IPS-11a (cell line): Measurements from ENCODE around the gene CPNE4.
"Not testable (repeated sequence)": the region's sequence is repeated elsewhere in the genome, so short reads cannot be mapped to it uniquely, and the experiment has no call there.

Experiments
- H3K4me3 ChIP-seq: one replicate; pipeline ENCODE4 v1.5.1; 2013; ENCODE audit warnings: low read depth, low read length, control low read depth

Gene CPNE4

DNA sequence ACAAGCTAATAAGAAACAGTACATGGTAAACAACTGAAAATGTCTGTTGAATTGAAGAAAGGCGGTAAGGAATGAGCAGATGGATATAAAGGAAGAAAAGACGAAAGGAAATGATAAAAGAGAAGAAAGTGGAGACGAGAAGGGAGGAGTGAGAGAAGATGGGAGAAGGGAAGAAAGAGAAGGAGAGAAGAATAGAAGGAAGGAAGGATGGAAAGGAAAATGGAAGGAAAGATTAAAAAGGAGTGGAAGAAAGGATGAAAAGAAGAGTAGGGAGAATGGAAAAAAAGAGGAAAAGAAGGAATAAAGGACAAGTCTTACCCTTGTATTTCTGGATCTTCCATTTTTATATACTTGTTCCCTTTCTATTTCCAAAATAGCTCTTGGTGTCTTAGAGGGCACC, 17.7 kb downstream of the CPNE4 start:
- no peak overlapping the region for H3K4me3 ChIP-seq

DNA sequence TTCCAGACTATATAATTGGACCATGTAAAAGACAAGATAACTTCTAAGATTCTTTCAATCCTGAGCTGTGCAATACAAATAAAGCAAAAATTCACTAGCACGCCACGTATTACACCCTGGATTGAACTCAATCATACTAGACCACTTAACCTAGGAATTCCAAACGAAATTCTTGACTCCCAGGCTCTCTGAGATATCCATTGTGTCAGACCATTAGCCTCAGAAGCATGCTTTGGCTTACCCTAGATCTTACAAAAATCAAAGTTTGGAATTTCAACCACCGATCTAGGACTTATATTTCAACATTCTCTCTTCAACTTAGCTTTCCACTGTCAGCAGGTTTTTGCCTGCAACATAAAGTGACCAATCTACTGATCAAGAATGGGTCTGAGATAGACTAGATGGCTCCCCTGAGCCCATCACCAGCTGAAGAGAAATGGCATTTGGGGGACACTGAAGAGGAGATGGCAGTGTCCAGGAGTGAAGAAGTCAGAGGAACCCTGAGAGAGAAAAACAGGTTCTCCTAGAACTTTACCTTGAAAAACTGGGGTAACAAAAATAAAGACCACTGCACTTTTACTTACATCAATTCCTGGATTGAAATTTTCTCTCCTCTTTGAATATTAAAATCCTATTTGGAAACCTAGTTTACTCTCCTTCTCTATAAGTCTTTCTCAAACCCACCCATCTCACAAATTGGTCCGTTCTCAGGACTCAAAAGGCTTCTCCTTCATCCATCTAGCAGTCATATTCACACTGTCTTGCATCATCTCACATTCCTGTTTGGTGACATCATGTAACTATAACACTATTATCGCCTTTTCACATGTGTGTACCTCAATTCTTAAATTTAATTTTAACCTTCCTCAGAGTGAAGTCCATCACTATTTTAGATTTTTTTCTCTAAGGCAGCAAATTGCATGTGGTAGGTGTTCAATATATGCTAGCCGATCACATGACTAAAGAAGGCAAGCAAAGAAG, 18.5 kb downstream of the CPNE4 start:
- H3K4me3 ChIP-seq = no peak overlapping the region

DNA sequence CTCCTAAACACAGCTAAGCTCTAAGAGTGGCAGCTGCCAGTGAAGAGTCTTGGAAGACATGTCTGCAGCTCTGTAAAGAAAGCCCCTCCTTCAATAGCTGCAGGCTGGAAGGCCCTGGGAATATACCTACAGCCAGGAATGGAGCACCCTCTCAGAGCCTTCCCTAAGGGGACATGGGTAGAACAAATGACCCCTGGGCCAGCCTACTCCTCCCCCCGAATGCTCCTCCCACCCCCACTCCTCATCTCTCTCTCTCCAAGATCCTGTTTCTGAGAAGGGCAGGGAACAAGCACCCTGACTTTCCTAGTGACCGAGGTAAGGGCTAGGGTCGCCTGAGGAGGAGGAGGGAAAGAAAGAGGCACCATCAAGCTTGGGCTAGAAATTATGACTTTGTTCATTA, 20.7 kb downstream of the CPNE4 start:
- H3K4me3 ChIP-seq = no peak overlapping the region

DNA sequence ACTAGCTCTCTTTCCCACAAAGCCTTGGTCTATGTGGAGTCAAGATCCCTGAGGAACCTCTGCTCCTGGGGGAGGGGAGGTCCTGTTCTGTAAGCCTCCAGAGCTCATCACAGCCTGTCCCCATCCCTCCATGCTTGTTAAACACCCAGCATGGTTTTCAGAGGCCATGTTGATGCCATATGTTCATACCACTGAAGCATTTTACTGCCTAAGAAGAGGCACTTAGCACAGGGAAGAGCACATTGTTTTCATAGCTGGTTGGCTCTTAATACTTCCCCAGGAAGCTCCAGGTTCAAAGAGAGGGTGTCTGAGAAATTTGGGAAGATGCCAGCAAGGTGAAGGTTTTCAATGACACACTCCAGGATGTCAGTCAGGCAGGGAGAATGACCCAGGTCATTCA, 25.6 kb downstream of the CPNE4 start:
- H3K4me3 ChIP-seq = no peak overlapping the region

DNA sequence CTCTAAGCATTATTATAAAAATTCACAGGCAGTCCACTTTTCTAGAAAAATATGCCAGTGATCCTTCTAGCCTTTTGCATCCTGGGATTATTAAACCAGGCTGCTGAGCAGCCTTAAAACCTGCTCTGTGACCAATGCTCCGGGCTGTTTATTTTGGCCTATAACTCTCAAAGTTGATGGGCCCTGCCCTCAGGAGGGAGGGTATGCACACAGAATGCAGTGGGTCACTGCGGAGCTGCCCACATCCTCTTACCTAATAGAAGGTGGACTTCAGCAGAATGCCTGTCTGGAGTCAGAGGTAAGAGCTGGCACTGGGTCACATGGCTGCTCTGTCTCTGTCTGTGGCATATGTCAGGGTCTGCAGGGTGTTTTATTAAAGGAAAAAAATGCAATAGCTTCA, 26.0 kb downstream of the CPNE4 start:
- no peak overlapping the region for H3K4me3 ChIP-seq

DNA sequence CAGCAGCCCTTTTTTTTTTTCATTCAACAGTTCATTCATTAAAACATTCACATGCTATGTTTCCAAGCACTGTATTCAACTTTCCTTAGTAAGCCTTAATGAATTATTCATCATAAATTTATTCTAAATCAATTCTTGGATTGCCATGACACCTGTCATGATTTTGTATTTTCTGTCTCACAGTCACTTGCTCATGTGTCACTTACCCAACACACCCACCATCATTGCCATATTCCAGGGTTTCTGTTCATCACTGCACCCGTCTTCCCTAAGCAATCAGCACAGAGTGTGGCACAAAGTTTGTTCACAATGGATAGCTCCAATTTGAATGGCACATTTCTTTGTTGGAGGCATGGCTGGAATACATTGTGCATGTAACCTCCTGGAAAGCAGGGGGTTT, 27.2 kb downstream of the CPNE4 start:
- H3K4me3 ChIP-seq = no peak overlapping the region

DNA sequence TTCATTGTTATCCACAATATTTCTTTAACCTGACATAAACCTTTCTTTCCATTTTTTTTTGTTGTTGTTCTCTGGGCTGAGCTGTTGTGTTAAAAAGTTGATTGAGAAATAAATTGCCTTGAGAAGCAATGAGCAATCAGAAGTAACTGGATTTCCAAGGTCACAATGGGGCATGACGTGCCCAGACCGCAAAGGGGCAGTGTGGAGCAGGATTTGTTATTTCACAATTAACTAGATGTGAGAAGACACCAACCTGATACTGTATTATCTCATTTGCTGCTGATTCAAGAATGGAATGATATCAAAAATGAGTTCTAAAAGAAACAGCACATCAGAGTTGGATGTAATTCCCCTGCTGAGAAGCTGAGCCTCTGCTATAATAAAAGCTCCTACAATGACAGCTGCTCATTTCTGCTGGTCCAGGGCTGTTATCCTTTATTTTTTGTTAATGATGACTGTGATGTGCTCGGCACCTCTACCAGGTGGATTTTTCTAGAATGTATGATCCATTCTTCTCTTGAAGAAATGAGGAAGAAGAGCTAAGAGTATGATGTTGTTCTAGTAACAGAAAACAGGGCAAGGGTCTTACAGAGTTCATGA, 28.1 kb downstream of the CPNE4 start:
- no peak overlapping the region for H3K4me3 ChIP-seq

DNA sequence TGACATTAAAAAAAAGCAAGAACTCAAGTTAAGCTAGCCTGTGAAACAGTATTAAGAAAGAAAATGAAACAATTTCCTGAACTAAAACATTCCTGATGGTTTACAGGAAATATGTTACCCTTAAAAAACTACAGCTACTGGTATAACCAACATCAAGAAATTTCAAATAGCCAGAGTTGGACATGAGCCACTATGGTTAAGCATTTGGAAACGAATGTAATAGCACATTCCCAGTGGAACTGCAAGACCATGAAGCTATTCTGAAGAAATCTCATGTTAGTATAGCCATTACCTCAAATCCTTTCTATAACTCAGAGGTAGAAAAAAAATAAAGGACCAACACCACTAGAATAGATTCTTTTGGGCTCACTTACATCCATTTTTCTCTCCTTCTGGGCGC, 30.2 kb downstream of the CPNE4 start:
- no peak overlapping the region for H3K4me3 ChIP-seq

DNA sequence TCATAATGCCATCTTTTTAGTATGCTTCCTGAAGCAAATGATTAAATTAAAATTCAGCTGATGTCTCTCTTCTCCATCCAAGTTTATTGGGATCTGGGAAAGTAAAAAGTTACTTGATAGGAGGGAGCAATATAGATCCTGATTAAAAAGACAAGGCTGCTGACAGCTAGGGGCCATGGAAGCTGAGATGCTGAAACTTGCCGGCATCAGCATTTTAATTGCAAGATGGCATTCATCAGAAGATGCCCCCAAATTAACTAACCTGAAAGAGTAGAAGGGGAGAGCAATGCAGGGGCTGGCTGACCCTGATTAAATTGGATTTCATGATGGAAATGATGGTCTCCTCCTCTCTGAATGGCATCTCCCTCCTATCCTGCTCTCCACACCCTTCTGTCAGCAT, 31.1 kb downstream of the CPNE4 start:
- no peak overlapping the region for H3K4me3 ChIP-seq

DNA sequence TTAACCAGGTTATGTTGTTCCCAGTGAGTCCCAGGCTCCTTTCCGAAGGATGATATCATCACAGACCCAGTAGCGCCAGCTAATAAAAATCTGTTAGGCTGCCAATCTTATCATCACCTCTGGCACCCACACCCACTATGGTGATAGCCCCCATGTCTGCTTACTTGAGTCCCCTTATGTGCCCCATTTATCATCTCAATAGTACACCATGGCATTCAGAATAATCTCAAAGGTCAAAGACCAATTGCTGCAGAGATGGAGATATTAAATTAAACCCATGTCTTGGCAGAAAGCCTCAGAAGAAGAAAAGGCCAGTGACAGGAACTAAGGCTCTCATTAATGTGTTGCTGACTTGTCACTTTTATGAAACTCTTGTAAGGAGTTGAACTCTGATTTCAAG, 32.8 kb downstream of the CPNE4 start:
- no peak overlapping the region for H3K4me3 ChIP-seq

DNA sequence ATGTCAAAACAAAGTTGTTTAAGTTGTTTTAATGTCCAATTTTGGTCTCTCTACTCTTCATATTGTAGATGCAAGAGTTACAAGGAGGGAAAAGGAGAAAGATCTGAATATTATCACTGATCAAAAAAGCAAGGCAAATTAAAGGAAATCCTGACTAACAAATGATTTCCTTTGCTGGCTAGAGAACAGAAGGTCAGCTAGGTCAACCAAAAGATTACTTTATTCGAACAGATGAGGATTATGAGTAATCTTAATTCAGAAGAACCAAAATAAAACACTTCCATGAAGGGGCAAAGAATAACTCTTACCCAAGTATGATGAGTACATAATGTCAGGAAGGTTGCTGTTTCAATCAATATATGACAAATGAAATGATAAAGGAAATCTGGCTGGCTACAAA, 33.8 kb downstream of the CPNE4 start:
- H3K4me3 ChIP-seq = no peak overlapping the region

DNA sequence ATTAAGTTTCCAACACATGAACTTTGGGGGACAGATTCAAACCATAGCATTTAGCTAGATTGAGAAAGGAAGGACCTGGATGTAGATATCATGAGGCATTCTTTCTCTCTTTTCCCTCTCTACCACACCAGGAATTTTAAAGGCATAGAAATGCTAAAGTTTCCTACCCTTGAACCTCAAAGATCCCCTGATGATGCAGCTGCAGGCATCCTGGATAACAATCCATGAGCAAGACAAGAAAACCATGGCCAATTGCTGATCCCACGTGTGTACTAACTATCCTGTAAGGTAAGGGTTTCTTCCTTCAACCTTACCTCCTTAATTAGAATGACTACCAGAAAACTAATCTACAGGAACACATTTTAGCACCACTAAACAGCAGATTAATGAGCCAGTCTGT, 36.8 kb downstream of the CPNE4 start:
- no peak overlapping the region for H3K4me3 ChIP-seq

DNA sequence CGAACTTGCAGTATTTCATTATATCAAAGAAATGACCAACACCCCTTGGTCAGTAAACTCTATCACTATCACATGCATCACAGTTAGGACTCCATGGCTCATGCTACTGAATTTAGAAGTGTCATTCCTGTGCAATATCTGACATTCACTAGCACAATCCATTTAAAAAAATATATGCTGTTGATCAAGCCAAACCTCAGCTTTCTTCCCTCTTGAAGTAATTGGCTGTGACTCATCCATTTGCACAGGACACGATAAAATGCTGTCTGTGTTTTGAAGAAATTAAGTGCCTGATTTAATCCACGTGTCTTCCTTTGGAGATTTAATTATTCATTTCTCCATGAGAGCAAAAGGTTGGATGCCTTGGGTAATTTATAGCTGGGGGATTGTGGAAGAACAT, 38.9 kb downstream of the CPNE4 start:
- H3K4me3 ChIP-seq = no peak overlapping the region

DNA sequence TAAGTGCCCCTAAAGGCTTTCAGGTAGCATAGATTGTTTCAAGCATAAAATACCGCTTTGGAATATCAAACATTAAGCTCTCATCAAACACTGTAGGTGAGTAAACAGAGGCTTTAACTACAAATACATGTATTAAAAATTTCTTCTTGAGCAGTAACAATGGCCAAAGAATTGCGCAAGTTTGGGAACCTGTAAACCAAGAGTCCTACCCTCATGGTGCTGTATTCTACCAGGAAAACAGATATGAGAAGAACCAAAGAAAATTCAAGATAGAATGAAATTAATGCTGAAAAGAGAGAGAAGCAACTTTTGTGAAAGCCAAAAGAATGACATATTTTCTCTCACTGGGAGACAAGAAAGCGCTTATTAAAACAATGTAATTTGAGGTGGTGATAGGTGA, 45.5 kb downstream of the CPNE4 start:
- H3K4me3 ChIP-seq = no peak overlapping the region

DNA sequence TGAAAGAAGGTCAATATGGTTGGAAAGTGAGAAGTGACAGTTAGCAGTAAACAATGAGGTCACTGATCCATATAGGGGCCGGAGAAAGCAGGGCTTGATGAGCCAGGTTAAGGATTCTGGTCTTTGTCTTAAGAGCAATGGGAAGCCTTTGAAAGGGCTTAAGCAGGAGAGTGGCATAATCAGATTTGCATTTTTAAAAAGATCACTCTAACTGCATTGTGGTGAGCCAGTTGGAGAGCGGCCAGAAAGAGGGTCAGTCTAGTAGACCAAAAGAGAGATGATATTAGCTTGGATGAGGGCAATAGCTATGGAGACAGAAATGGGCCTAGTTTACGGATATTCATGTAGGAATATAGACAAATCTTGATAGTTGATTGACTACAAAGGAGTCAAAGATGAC, 46.6 kb downstream of the CPNE4 start:
- H3K4me3 ChIP-seq = no peak overlapping the region

DNA sequence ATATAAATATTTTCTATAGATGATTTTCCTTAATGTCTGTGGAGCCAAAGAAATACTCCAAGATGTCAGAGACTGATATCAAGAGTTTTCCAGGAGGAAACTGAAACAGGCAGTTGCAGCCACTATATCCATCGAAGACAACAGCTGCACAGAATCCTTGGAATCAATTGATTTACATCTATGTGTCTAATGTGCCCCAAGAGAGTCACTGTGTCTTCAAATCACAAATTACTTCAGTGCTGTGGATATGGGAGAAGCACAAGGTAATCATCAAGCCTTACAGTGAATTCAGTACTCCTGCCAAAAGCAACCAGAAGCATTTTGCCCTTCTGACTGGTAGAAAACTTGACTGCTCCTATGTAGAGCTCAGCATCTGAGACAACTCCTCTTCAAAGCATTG, 51.1 kb downstream of the CPNE4 start:
- no peak overlapping the region for H3K4me3 ChIP-seq

DNA sequence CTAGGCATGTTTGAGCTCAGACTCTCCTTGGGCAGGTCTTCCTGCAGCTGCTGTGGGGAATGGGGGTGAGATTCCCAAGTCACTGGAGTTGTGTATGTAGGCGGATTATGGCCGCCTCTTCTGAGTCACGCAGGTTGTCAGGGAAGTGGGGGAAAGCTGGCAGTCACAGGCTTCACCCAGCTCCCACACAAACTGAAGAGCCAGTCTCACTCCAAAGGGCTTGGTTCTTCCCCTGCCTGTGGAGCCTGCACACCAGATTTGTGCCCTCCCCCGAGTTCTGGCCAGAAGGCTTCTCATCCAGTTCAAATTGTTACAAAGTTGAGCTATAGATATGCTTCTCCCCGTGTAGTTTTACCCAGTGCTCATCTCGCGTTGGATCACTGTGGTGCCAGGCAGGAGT, 53.5 kb downstream of the CPNE4 start:
- H3K4me3 ChIP-seq = no peak overlapping the region

DNA sequence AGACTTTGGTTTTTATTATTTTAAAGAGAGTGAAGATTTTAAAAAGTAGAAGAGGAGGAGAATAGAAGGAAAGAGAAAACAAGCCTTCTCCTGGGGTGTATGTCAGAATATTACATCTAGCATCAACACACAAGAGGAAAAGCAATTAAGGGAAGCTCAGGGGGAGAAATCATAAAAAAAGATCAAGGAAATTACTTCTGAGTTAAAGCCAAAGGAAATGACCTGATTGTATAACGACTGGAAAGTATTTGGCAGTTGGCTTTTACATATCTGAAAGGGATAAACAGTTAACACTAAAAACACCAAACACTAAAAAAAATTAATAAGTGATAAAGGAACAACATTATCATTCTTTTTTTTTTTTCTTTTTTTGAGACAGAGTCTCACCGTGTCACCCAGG, 58.4 kb downstream of the CPNE4 start:
- no peak overlapping the region for H3K4me3 ChIP-seq

DNA sequence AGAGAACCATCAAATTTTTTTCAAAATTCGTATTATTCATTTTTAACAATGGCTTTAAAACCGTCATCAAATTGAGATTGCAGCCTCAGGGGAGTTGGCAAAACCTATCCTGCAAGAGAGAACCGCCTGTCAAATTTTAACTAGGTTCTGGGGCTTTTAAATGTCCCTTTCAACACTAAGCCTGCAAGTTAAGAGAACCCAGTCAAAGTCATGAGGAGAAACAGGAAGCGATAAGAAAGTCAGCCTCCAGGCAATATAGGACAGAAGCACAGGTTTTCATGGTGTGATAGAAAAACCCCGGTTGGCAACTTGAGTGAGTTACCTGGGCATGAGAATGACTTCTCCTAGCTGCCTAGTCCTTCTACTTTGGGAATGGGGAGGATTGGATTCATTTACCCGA, 59.8 kb downstream of the CPNE4 start:
- no peak overlapping the region for H3K4me3 ChIP-seq

DNA sequence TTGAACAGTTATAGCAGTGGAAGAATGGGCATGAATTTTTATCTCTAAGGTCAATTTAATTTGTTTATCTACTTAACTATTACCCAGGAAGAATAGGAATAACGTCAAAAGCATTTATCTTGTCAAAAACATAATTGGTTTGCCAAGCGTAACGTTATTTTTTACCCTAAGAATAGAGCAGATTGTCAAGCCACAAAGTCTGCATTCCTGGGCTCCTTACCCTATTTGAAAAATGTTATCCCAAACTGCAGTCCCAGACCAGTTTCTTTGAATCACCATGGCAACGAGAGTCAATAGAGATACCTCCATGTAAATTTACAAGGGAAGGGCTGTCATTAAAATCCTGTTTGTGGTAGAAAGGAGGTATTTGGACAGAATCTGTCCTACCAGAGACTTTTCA, 61.1 kb downstream of the CPNE4 start:
- no peak overlapping the region for H3K4me3 ChIP-seq

DNA sequence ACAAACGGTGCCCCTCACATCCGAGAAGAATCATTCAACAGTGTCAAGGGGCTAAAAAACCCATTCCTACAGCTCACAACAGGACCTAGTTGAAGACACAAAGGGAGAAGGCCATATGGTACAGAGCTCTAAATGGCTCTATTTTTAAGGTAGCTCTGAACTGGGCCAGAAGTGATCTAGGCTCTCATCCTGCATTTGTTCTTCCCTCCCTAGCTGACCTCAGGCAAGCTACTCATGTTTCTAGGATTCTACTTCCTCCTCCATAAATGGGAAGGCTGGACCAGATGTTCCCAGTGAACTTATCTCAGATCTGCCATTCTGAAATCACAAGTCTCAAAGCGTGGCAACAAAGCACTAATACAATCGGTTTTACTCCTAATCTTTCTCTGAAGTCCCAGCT, 62.3 kb downstream of the CPNE4 start:
- H3K4me3 ChIP-seq = no peak overlapping the region

DNA sequence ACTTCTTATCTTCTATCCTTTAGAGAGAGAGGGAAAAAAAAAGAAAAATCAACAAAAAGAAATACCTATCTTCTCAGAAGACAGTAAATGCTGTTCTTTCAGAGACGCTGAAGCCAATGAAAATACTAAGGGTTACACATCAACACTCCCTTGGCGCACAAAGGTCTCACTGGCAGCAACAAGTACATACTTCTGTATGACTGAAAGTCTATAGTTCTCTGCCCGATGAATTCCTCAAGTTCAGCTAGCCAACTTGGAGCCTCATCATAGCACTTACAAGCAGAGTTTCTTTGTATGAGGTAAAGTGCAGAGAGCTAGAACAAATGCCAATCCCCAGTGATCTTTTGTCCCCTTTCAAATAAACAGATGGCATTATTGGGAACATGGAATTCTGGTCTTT, 62.7 kb downstream of the CPNE4 start:
- H3K4me3 ChIP-seq = no peak overlapping the region

DNA sequence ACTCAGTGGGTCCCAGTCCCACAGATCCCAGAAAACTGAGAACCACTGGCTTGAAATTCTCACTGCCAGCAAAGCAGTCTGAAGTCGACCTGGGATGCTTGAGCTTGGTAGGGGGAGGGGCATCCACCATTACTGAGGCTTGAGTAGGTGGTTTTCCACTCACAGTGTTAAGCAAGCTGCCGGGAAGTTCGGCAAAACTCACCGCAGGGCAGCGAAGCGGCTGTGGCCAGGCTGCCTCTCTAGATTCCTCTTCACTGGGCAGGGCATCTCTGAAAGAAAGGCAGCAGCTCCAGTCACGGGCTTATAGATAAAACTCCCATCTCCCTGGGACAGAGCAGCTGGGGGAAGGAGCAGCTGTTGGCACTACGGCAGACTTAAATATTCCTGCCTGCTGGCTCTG, 71.4 kb downstream of the CPNE4 start:
- H3K4me3 ChIP-seq = not testable (repeated sequence)
